HT-29 (cell line): ENCODE measurements around the gene PTPRA. TPM values are rescaled to one million over a fixed set of nuclear protein-coding genes. Genes with fewer than 3 reads are reported as not detected.
"Not testable (repeated sequence)": the region's sequence is repeated elsewhere in the genome, so short reads cannot be mapped to it uniquely, and the experiment has no call there.

Experiments used
- DNase-seq: peaks from one replicate; pipeline ENCODE4 v3.0.0-alpha.2; 2015; ENCODE audit warnings: low spot score
- total RNA-seq: library from RNA; depleted of rRNA; stranded (reverse); fragments of >200 nt; shearing (Covaris generic); gene quantifications from 2 replicates; pipeline ENCODE4 v1.2.3, GENCODE V29; 2014

Gene PTPRA
- total RNA-seq, 1 experiment from 2014 or later: 17.6 TPM

- DNase-seq: no peak
These were observed 168.7 kb downstream of the PTPRA start for GRCh38 chr20:3041854-3042409.

- no peak for DNase-seq
These were observed 169.3 kb downstream of the PTPRA start for GRCh38 chr20:3042625-3043024.

- DNase-seq: no peak
These were observed 170.0 kb downstream of the PTPRA start, which contains the start of gene GNRH2 for GRCh38 chr20:3043322-3043721. Gene GNRH2, plus strand, starts transcription at chr20:3043622. Its CDS starts 793 bp downstream, at chr20:3044415.

GRCh38 chr20:3044336-3044965 lies 171.2 kb downstream of the PTPRA start:
- no peak for DNase-seq

- peak; percentile 36 for DNase-seq
These were observed 171.9 kb downstream of the PTPRA start for GRCh38 chr20:3045042-3045815.

- DNase-seq: peak; percentile 88
These were observed 172.8 kb downstream of the PTPRA start, which contains the start of gene MRPS26 for GRCh38 chr20:3045816-3046676. Gene MRPS26, plus strand, starts transcription at chr20:3046052. Its CDS starts 17 bp downstream, at chr20:3046069.

- peak; percentile 33 for DNase-seq
These were observed 173.6 kb downstream of the PTPRA start for GRCh38 chr20:3046677-3047462.

- DNase-seq: no peak
These were observed 174.5 kb downstream of the PTPRA start for GRCh38 chr20:3047486-3048419.

- no peak for DNase-seq
These were observed 178.2 kb downstream of the PTPRA start for GRCh38 chr20:3051385-3052019.

- no peak for DNase-seq
These were observed 186.2 kb downstream of the PTPRA start for GRCh38 chr20:3059489-3059888.

GRCh38 chr20:3064119-3064518 lies 190.8 kb downstream of the PTPRA start:
- DNase-seq: not testable (repeated sequence)

- no peak for DNase-seq
These were observed 194.1 kb downstream of the PTPRA start for GRCh38 chr20:3067139-3068014.

- DNase-seq: no peak
These were observed 194.8 kb downstream of the PTPRA start for GRCh38 chr20:3068075-3068474.

- peak; percentile 24 for DNase-seq
These were observed 196.0 kb downstream of the PTPRA start for GRCh38 chr20:3068986-3069900.

- no peak for DNase-seq
These were observed 197.4 kb downstream of the PTPRA start for GRCh38 chr20:3070725-3071124.

GRCh38 chr20:3071266-3071609 lies 198.0 kb downstream of the PTPRA start:
- DNase-seq: no peak
